Brain microvascular endothelial cell (primary cell): Measurements from ENCODE around the gene NXN.
A peak's percentile ranks its signal among the peaks of the same experiment; 100 is the strongest.

ENCODE experiments used
- DNase-seq: peaks from one replicate; pipeline ENCODE4 v3.0.0-alpha.2; 2020
- H3K27ac ChIP-seq: fragments of 250-450 bp; sonication (Bioruptor Pico); 2 replicates; pipeline ENCODE4 v1.5.1; 2020; ENCODE audit warnings: mild to moderate bottlenecking, moderate library complexity
- H3K27me3 ChIP-seq: fragments of 250-450 bp; sonication (Bioruptor Pico); replicated peaks from 2 replicates; pipeline ENCODE4 v1.5.1; 2020; ENCODE audit warnings: mild to moderate bottlenecking
- H3K36me3 ChIP-seq: fragments of 250-450 bp; sonication (Bioruptor Pico); replicated peaks from 2 replicates; pipeline ENCODE4 v1.5.1; 2020; ENCODE audit warnings: mild to moderate bottlenecking
- H3K4me3 ChIP-seq: 2 replicates; pipeline ENCODE4 v1.5.1; 2011; ENCODE audit warnings: low read depth, mild to moderate bottlenecking, control low read depth, low read length, moderate library complexity
- in situ Hi-C: cut with HindIII; loops from 2 replicates; pipeline ENCODE4 v1.10.0; 2017; ENCODE audit warnings: low sequenced_read_pairs, low pct_ligation_motif_present
- TF ChIP-seq, protein P1 (sequence below): IDR thresholded peaks from 2 replicates; pipeline ENCODE4 v1.5.1; 2011; ENCODE audit warnings: low read depth, mild to moderate bottlenecking, moderate library complexity, low read length, control low read depth, inconsistent platforms; ENCODE audit errors: missing control alignments

Gene NXN

DNA sequence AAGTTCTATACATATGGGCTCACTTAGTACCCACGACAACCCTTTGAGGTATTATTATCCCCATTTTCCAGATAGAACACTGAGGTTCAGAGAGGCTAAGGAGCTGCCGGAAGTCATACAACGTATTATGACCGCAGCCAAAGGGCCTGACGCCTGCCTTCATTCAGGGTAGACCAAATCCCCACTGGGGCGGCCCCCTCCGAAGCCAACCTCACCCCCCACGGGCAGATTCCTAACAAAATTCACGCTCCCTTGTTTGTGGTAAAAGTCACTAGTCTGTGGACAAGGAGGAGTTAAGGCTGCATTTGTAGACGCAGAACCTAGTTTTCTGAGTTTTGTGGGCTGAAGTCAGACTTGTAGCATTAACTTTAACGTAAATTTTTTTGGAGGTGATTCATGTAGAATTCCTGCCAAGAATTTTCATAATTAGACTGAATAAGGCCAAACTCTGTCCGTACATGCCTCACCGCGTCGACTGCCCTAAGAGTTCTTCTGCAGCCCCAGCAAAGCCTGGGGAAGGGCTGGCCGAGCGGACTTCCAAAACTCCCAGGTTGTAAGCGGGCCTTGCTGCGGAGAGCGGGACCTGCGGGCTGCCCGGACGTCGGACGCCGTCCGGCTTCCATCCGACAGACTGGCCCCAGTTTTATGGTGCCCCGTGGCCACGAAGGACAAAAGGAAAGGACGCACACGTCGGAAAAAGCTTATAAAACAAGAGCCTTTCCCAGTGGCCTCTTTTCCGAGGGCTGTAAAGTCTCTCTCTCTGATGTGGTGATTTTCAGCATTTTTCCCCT, 75.7 kb downstream of the NXN start:
- H3K27me3 ChIP-seq = no peaks in the 10 kb centered on the region
- no peak overlapping the region for H3K4me3 ChIP-seq
- in situ Hi-C loops = no loop called here
- no peak overlapping the region for H3K27ac ChIP-seq
- H3K36me3 ChIP-seq = no peaks in the 10 kb centered on the region
- TF ChIP-seq, protein P1, sequence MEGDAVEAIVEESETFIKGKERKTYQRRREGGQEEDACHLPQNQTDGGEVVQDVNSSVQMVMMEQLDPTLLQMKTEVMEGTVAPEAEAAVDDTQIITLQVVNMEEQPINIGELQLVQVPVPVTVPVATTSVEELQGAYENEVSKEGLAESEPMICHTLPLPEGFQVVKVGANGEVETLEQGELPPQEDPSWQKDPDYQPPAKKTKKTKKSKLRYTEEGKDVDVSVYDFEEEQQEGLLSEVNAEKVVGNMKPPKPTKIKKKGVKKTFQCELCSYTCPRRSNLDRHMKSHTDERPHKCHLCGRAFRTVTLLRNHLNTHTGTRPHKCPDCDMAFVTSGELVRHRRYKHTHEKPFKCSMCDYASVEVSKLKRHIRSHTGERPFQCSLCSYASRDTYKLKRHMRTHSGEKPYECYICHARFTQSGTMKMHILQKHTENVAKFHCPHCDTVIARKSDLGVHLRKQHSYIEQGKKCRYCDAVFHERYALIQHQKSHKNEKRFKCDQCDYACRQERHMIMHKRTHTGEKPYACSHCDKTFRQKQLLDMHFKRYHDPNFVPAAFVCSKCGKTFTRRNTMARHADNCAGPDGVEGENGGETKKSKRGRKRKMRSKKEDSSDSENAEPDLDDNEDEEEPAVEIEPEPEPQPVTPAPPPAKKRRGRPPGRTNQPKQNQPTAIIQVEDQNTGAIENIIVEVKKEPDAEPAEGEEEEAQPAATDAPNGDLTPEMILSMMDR = no peak
- DNase-seq = peak; percentile 49

DNA sequence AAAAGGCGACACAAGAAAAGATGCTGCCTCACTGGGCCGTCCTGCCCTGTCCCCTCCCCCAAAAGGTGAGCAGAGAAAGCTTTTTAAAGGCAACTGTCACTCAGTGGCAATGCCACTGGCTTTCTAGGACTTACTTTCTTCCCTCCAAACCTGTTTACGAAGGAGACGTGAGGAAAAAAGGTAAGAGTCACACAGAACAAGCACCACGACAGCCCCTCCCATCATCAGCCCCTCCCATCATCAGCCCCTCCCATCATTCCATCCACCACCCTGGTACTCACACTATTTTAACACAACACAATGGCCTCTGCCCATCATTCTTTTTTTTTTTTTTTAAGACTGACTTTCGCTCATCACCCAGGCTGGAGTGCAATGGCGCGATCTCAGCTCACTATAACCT, 77.1 kb downstream of the NXN start:
- no peak overlapping the region for H3K4me3 ChIP-seq
- no peak for DNase-seq
- in situ Hi-C loops = no loop called here
- H3K36me3 ChIP-seq = no peaks in the 10 kb centered on the region
- H3K27me3 ChIP-seq = no peaks in the 10 kb centered on the region
- TF ChIP-seq, protein P1 = no peak
- H3K27ac ChIP-seq = no peak overlapping the region

DNA sequence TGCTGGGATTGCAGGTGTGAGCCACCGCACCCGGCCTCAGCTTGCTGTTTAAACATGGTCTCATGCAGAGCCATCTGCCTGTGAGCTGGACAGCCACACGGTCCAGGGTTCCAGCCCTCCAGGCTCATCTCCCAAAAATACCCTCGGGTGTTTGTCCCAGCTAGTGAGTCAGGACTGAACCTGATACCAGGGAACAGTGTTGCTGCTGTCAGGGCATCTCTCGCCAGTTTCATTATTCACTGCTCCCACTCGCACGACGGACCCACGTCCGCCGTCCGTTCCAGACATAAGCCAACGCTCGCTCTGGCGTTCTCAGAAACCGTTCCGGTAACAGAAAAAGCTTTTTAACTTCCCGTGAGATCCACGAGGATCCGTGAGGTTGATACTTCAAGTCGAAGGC, 77.6 kb downstream of the NXN start:
- Histone ChIP-seq H3K36me3 (no peaks in the 10 kb centered on the region), H3K27me3 (no peaks in the 10 kb centered on the region), H3K4me3 (no peak overlapping the region), H3K27ac (no peak overlapping the region)
- in situ Hi-C loops = no loop called here
- TF ChIP-seq, protein P1 = no peak
- no peak for DNase-seq

DNA sequence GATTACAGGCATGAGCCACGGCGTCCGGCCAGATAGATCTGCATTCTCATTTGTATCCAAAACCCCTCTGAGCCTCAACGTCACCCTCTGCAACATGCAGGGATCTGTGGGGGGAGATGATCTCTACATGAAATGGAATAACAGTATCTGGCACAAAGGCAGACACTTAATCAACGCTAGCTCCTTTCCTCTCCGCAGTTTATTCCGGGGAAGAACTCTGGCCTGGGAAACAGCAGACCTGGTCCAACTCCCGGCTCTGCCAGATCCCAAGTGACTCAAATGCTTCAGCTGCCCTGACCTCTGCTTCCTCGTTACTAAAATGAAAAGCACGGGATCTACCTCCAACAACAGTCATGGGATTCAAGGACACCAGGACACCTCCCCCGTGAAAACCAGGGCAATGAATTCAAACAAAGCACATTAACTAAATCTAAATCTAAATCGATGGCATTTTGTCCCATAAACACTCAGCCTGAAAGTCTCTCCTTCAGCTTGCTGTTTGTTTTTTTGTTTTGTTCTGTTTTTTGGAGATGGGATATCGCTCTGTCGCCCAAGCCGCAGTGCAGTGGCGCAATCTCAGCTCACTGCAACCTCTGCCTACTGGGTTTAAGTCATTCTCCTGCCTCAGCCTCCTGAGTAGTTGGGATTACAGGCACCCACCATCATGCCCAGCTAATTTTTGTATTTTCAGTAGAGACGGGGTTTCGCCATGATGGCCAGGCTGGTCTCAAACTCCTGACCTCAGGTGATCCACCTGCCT, 78.2 kb downstream of the NXN start:
- DNase-seq = no peak
- in situ Hi-C loops = no loop called here

DNA sequence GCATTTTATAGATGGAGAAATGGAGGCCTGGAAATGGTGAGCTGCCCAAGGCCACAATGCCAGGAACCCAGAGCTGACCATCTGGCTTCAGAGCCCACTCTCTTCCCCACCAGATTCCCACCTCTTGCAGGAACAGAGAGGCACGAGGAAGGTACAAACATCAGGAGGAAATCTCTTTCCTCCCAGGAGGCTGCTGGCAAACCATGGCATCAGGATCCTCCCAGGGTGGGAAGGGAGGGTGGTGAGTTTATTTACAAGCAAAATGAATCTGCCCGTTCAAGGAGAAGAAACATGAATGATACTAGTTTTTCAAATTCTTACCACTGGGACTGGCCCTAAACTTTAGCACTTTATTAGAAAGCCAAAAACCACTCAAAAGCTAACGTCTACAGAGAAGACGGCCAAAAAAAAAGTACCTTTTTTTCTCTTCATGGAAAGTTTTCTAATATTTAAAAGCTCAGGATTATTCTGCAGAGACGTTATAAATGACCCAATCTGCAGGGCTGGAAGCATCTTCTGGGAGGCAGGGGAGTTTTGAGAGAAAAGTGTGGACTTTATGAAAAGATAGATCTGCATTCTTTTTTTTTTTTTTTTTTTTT, 79.1 kb downstream of the NXN start:
- in situ Hi-C loops = no loop called here
- TF ChIP-seq, protein P1 = no peak
- Histone ChIP-seq H3K27me3 (no peaks in the 10 kb centered on the region), H3K36me3 (no peaks in the 10 kb centered on the region), H3K4me3 (no peak overlapping the region), H3K27ac (no peak overlapping the region)
- DNase-seq = no peak

More for the DNA sequence above, 78.2 kb downstream of the NXN start:
- Histone ChIP-seq H3K36me3 (no peaks in the 10 kb centered on the region), H3K27ac (no peak overlapping the region), H3K4me3 (no peak overlapping the region), H3K27me3 (no peaks in the 10 kb centered on the region)
- TF ChIP-seq, protein P1 = no peak
